ENCODE data around the gene OR6S1. TPM values are rescaled to one million over a fixed set of nuclear protein-coding genes. Genes with fewer than 3 reads are reported as not detected.
A peak's percentile ranks its signal among the peaks of the same experiment; 100 is the strongest.

Gene OR6S1
- total RNA-seq, 3 donors from 2014 or later (not counting 1 experiment from before 2014, with no cell fraction given) = not detected

DNA sequence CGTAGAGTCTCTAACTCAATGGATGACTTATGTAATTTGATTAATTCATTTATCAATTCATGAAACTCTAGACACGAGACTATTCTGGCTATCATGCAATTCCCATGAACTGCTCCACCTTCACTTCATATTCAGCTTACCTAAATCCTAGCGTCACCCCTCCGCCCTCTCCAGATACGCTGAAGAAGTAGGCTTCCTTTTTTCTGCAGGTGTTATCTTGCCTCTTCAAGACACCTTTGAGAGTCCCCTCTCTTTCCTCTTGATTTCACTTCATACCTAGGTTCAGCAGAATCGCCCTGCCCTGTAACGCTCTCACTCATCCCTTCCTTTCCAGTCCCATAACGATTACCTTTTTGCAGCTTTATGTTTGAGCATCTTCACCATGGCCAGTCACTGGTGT, 38.9 kb upstream of the OR6S1 start:
- Histone ChIP-seq H3K36me3 (ENCODE audit: control insufficient read depth, insufficient read depth, low read length) (no peaks in the 10 kb centered on the region), H3K4me3 (ENCODE audit: low read length) (no peak overlapping the region), H3K4me1 (ENCODE audit: control insufficient read depth, insufficient read depth, low read length) (peaks cover 44% of the 10 kb centered on the region), H3K9me3 (ENCODE audit: control insufficient read depth, insufficient read depth, low read length) (no peaks in the 10 kb centered on the region), H3K27me3 (ENCODE audit: control insufficient read depth, insufficient read depth, low read length) (no peaks in the 10 kb centered on the region), H3K27ac (ENCODE audit: low read length) (no peak overlapping the region)
- TF ChIP-seq, protein P1, sequence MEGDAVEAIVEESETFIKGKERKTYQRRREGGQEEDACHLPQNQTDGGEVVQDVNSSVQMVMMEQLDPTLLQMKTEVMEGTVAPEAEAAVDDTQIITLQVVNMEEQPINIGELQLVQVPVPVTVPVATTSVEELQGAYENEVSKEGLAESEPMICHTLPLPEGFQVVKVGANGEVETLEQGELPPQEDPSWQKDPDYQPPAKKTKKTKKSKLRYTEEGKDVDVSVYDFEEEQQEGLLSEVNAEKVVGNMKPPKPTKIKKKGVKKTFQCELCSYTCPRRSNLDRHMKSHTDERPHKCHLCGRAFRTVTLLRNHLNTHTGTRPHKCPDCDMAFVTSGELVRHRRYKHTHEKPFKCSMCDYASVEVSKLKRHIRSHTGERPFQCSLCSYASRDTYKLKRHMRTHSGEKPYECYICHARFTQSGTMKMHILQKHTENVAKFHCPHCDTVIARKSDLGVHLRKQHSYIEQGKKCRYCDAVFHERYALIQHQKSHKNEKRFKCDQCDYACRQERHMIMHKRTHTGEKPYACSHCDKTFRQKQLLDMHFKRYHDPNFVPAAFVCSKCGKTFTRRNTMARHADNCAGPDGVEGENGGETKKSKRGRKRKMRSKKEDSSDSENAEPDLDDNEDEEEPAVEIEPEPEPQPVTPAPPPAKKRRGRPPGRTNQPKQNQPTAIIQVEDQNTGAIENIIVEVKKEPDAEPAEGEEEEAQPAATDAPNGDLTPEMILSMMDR (IDR thresholded peaks at IDR 0.05) = no peak
- no peak overlapping the region for H3K4me3 Mint-ChIP-seq
- DNase-seq (peak in 1 of 2 donors; percentile 21), ATAC-seq (no peak)
- no peaks in the 10 kb centered on the region for H3K36me3 Mint-ChIP-seq
- intact Hi-C loops (cut with micrococcal nuclease) = loop anchor here (5.0 kb wide), 2 partner anchors 268 to 373 kb away; partner anchors contain the start of genes TEP1 and TTC5
- no peak overlapping the region for H3K27ac Mint-ChIP-seq
- no peaks in the 10 kb centered on the region for H3K27me3 Mint-ChIP-seq (ENCODE audit: low read depth in 2 of 2)
- no peaks in the 10 kb centered on the region for H3K4me1 Mint-ChIP-seq
- no peaks in the 10 kb centered on the region for H3K9me3 Mint-ChIP-seq
- 61% methylated on average over 7 of the region's 8 CpGs for WGBS (ENCODE audit: insufficient coverage)

DNA sequence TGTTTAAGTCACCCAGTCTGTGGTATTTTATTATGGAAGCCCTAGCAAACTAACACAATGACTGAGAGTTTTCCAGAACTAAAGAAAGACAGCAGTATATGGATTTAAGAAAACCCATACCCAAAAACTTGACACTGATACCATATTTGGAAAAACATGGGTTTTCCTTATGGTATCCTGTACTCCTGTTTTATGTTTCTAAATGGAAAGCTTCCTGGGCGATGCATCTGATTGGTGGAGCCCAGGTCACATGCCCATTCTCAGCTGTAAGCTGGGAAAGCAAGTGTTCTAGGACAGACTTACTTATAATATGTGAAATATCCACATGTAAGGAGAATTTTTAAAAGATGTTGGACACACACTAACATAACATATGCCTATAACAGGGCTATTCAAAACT, 38.4 kb upstream of the OR6S1 start:
- Mint-ChIP-seq H3K36me3 (no peaks in the 10 kb centered on the region), H3K9me3 (no peaks in the 10 kb centered on the region), H3K4me3 (no peak overlapping the region), H3K4me1 (no peaks in the 10 kb centered on the region), H3K27me3 (ENCODE audit: low read depth in 2 of 2) (no peaks in the 10 kb centered on the region), H3K27ac (no peak overlapping the region)
- Histone ChIP-seq H3K27ac (ENCODE audit: low read length) (no peak overlapping the region), H3K9me3 (ENCODE audit: control insufficient read depth, insufficient read depth, low read length) (no peaks in the 10 kb centered on the region), H3K27me3 (ENCODE audit: control insufficient read depth, insufficient read depth, low read length) (no peaks in the 10 kb centered on the region), H3K36me3 (ENCODE audit: control insufficient read depth, insufficient read depth, low read length) (no peaks in the 10 kb centered on the region), H3K4me3 (ENCODE audit: low read length) (no peak overlapping the region), H3K4me1 (ENCODE audit: control insufficient read depth, insufficient read depth, low read length) (peaks cover 44% of the 10 kb centered on the region)
- TF ChIP-seq, protein P1 (IDR thresholded peaks at IDR 0.05) = no peak
- ATAC-seq (no peak), DNase-seq (peak in 1 of 2 donors; percentile 55)
- WGBS (ENCODE audit: insufficient coverage) = 92% methylated on average over 1 of the region's 1 CpG
- intact Hi-C loops (cut with micrococcal nuclease) = loop anchor here (5.0 kb wide), 2 partner anchors 268 to 373 kb away; partner anchors contain the start of genes TEP1 and TTC5

DNA sequence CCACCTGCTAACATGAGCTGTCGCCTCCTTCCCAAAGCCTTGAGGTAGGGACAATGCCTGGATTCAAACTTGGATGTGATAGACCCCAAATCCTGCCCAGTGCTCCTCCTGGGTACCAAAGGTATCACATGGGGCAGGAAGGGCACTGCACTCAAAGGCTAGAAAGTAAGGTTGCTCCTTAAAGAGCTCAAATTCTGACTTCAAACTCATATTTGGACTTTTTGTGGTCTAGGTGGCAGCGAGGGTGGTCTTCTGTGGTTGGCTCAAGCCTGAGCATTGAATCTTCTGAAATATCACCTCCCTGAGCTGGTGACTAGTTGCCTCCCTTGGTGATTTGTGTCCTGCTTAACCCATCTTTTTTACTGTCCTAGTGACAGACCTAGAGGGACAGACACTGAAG, 34.6 kb upstream of the OR6S1 start:
- no peak for DNase-seq
- no peaks in the 10 kb centered on the region for H3K27me3 ChIP-seq (ENCODE audit: control insufficient read depth, insufficient read depth, low read length)
- ATAC-seq = no peak
- 69% methylated on average over 2 of the region's 2 CpGs for WGBS (ENCODE audit: insufficient coverage)
- peaks cover 15% of the 10 kb centered on the region for H3K4me1 ChIP-seq (ENCODE audit: control insufficient read depth, insufficient read depth, low read length)
- no peaks in the 10 kb centered on the region for H3K9me3 ChIP-seq (ENCODE audit: control insufficient read depth, insufficient read depth, low read length)
- no peaks in the 10 kb centered on the region for H3K36me3 ChIP-seq (ENCODE audit: control insufficient read depth, insufficient read depth, low read length)
- intact Hi-C loops (cut with micrococcal nuclease) = no loop called here
- H3K9me3 Mint-ChIP-seq = no peaks in the 10 kb centered on the region
- TF ChIP-seq, protein P1 (IDR thresholded peaks at IDR 0.05) = no peak
- no peak overlapping the region for H3K27ac Mint-ChIP-seq
- H3K4me3 Mint-ChIP-seq = no peak overlapping the region
- H3K27me3 Mint-ChIP-seq (ENCODE audit: low read depth in 2 of 2) = peaks cover 0 to 2% of the 10 kb centered on the region in 2 donors
- no peaks in the 10 kb centered on the region for H3K36me3 Mint-ChIP-seq
- no peak overlapping the region for H3K27ac ChIP-seq (ENCODE audit: low read length)
- H3K4me3 ChIP-seq (ENCODE audit: low read length) = no peak overlapping the region
- no peaks in the 10 kb centered on the region for H3K4me1 Mint-ChIP-seq

DNA sequence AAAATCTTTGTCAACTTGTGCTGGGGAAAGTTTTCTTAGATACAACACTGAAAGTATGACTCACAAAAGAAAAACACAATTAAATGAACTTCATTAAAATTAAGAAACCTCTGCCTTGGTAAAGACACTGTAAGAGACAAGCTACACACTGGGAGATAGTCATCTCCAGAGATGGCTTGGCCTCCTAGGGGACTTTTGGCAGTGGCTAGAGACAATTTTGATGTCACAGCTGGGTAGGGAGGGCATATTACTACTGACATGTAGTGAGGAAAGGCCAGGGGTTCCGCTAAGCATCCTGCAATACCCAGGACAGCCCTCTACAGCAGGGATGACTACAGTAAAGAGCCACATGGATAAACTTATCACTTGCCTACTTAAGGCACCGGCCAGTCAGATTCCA, 34.2 kb upstream of the OR6S1 start:
- TF ChIP-seq, protein P1 (IDR thresholded peaks at IDR 0.05) = no peak
- Histone ChIP-seq H3K9me3 (ENCODE audit: control insufficient read depth, insufficient read depth, low read length) (no peaks in the 10 kb centered on the region), H3K4me3 (ENCODE audit: low read length) (no peak overlapping the region), H3K36me3 (ENCODE audit: control insufficient read depth, insufficient read depth, low read length) (no peaks in the 10 kb centered on the region), H3K27ac (ENCODE audit: low read length) (no peak overlapping the region), H3K27me3 (ENCODE audit: control insufficient read depth, insufficient read depth, low read length) (no peaks in the 10 kb centered on the region), H3K4me1 (ENCODE audit: control insufficient read depth, insufficient read depth, low read length) (peaks cover 11% of the 10 kb centered on the region)
- intact Hi-C loops (cut with micrococcal nuclease) = no loop called here
- no peak for DNase-seq
- Mint-ChIP-seq H3K36me3 (no peaks in the 10 kb centered on the region), H3K9me3 (no peaks in the 10 kb centered on the region), H3K27ac (no peak overlapping the region), H3K4me3 (no peak overlapping the region), H3K27me3 (ENCODE audit: low read depth in 2 of 2) (peaks cover 0 to 2% of the 10 kb centered on the region in 2 donors), H3K4me1 (no peaks in the 10 kb centered on the region)
- ATAC-seq = no peak
- WGBS (ENCODE audit: insufficient coverage) = 77% methylated on average over 2 of the region's 2 CpGs

Data from natural killer cell (primary cell).